D721Med (cell line): ENCODE results near the gene PTPN13.
A peak's percentile ranks its signal among the peaks of the same experiment; 100 is the strongest.

Source experiments
- DNase-seq: peaks from one replicate; pipeline ENCODE4 v3.0.0; 2011; ENCODE audit warnings: low spot score; ENCODE audit not compliant: insufficient read length
- FAIRE-seq: peaks from 2 replicates; lab custom pipeline; 2011; peaks lifted over from hg19 to GRCh38; lab: Jason Lieb, UNC
- CTCF ChIP-seq: IDR thresholded peaks from 2 replicates; pipeline ENCODE4 v1.5.1; 2012; ENCODE audit warnings: mild to moderate bottlenecking, control low read depth; ENCODE audit not compliant: insufficient read depth; ENCODE audit errors: missing control alignments

The PTPN13 gene

GRCh38 chr4:86721412-86721811 lies 127.3 kb downstream of the PTPN13 start:
- no peak for TF ChIP-seq CTCF
- DNase-seq (no peak), FAIRE-seq (no peak)

- FAIRE-seq: no peak
- no peak for DNase-seq
- no peak for TF ChIP-seq CTCF
Observed at GRCh38 chr4:86730310-86730709, 136.2 kb downstream of the PTPN13 start.

GRCh38 chr4:86737244-86737643 lies 143.1 kb downstream of the PTPN13 start:
- TF ChIP-seq CTCF: no peak
- no peak for FAIRE-seq
- DNase-seq: no peak

GRCh38 chr4:86741846-86742245 lies 147.7 kb downstream of the PTPN13 start:
- no peak for DNase-seq
- no peak for FAIRE-seq
- TF ChIP-seq CTCF: no peak

GRCh38 chr4:86744570-86744969 lies 150.5 kb downstream of the PTPN13 start:
- no peak for TF ChIP-seq CTCF
- FAIRE-seq (peak; percentile 16), DNase-seq (no peak)

- FAIRE-seq (no peak), DNase-seq (no peak)
- TF ChIP-seq CTCF: no peak
Observed at GRCh38 chr4:86749121-86749520, 155.0 kb downstream of the PTPN13 start.

GRCh38 chr4:86755388-86755787 lies 161.3 kb downstream of the PTPN13 start:
- FAIRE-seq (peak; percentile 78), DNase-seq (no peak)
- no peak for TF ChIP-seq CTCF
